Thyroid gland (tissue), 4 donors: ENCODE measurements around the gene TCHHL1. TPM values are rescaled to one million over a fixed set of nuclear protein-coding genes. Genes with fewer than 3 reads are reported as not detected.

ENCODE experiments used
- DNase-seq, 2 donors: peaks; one replicate each; pipeline ENCODE4 v3.0.0-alpha.2; 2019
- H3K27ac ChIP-seq, 3 donors: fragments of 200-600 bp; sonication (generic); 1 replicate in 2 of 3; 2 replicates in 1 of 3; pipeline ENCODE4 v1.5.1; 2016 to 2019; ENCODE audit warnings: mild to moderate bottlenecking in 1 of 3, moderate library complexity in 1 of 3
- H3K27me3 ChIP-seq: fragments of 200-600 bp; sonication (generic); one replicate; pipeline ENCODE4 v1.5.1; 2019
- H3K36me3 ChIP-seq, 2 donors: fragments of 200-600 bp; sonication (generic); one replicate each; pipeline ENCODE4 v1.5.1; 2016 to 2019
- H3K4me1 ChIP-seq, 2 donors: fragments of 200-600 bp; sonication (generic); one replicate each; pipeline ENCODE4 v1.5.1; 2017 to 2019
- H3K4me3 ChIP-seq, 3 donors: fragments of 200-600 bp; sonication (generic); replicated peaks in 1 of 3; 1 replicate in 2 of 3; 2 replicates in 1 of 3; pipeline ENCODE4 v1.5.1; 2016; ENCODE audit warnings: mild to moderate bottlenecking in 1 of 3
- H3K9me3 ChIP-seq: fragments of 200-600 bp; sonication (generic); one replicate; pipeline ENCODE4 v1.5.1; 2017
- POLR2A ChIP-seq, 2 donors: fragments of 450-650 bp; IDR thresholded peaks; one replicate each; pipeline ENCODE4 v1.6.1; 2017; ENCODE audit warnings: antibody characterized with exemption in 2 of 2, mild to moderate bottlenecking in 2 of 2, moderate library complexity in 1 of 2
- WGBS, 2 donors: methylation state at CpG; one replicate each; pipeline ENCODE4 v1.1.5; 2017; 5-methylcytosine and 5-hydroxymethylcytosine counted together
- intact Hi-C: fragments of 100-400 bp; cut with DNase I; formaldehyde crosslinking; loops from one replicate; pipeline ENCODE4 v1.15.1; 2023
- total RNA-seq, 4 donors: library from RNA; depleted of rRNA; stranded (reverse); fragments of >200 nt; gene quantifications; one replicate each; pipeline ENCODE4 v1.2.3, GENCODE V29; 2016
- TF ChIP-seq, protein P1 (sequence below), 6 experiments: fragments of 200-600 bp in 3 of 6; fragments of 450-650 bp in 3 of 6; sonication (generic) in 3 of 6; IDR thresholded peaks; one replicate each; pipeline ENCODE4 v1.5.1; 2016 to 2019; ENCODE audit warnings: antibody characterized with exemption in 6 of 6, mild to moderate bottlenecking in 2 of 6, inconsistent platforms in 1 of 6, moderate library complexity in 1 of 6

TCHHL1 gene
- not detected for total RNA-seq

DNA sequence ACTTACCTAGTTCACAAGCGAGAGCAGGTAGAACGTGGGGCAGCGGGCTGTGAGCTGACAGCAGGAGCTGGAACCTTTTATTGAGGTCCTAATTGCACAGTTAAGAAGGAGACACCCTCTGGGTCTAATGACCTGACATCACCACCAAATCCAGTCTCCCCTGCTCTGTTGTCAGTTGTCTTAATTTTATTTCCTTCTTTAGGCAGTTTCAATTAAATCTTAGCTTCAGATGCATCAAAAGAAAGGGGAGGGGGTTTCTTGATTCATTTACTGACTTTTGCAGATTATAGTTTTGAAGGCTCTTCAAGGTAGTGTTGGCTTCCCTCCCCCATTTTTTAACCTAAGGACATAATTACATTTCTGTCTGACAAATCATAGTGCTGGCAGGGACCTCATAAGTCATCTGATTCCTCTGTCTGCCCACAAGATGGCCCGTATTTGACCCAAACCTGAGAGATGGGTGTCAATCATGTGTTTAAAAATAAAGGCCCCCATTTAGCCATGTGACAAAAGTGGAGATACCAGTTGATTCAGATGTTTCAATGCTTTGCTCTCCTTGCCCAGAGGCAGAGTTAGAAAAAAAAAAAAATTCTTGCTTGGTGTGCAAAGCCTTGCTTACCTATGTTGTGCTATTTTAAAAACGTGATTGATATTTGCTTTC, at the start of gene TCHHL1:
TCHHL1 (minus strand) TSS at position 51 of the 661 bp plus-strand sequence. CDS start 921 bp downstream, outside the sequence.
- no peak within 1 kb of the TSS for H3K4me3 ChIP-seq
- intact Hi-C loops: no loop called here
- no peaks in the 10 kb centered on the region for H3K9me3 ChIP-seq
- H3K27ac ChIP-seq: no peak within 1 kb of the TSS
- 81 to 82% methylated on average over 5 of the region's 5 CpGs for WGBS, 2 donors
- no peaks in the 10 kb centered on the region for H3K27me3 ChIP-seq
- H3K4me1 ChIP-seq: no peaks in the 10 kb centered on the region
- H3K36me3 ChIP-seq: no peaks in the 10 kb centered on the region
- no peak for DNase-seq
- TF ChIP-seq, protein P1, sequence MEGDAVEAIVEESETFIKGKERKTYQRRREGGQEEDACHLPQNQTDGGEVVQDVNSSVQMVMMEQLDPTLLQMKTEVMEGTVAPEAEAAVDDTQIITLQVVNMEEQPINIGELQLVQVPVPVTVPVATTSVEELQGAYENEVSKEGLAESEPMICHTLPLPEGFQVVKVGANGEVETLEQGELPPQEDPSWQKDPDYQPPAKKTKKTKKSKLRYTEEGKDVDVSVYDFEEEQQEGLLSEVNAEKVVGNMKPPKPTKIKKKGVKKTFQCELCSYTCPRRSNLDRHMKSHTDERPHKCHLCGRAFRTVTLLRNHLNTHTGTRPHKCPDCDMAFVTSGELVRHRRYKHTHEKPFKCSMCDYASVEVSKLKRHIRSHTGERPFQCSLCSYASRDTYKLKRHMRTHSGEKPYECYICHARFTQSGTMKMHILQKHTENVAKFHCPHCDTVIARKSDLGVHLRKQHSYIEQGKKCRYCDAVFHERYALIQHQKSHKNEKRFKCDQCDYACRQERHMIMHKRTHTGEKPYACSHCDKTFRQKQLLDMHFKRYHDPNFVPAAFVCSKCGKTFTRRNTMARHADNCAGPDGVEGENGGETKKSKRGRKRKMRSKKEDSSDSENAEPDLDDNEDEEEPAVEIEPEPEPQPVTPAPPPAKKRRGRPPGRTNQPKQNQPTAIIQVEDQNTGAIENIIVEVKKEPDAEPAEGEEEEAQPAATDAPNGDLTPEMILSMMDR (IDR thresholded peaks at IDR 0.05): no peak
- no peak for TF ChIP-seq POLR2A (IDR thresholded peaks at IDR 0.05)

DNA sequence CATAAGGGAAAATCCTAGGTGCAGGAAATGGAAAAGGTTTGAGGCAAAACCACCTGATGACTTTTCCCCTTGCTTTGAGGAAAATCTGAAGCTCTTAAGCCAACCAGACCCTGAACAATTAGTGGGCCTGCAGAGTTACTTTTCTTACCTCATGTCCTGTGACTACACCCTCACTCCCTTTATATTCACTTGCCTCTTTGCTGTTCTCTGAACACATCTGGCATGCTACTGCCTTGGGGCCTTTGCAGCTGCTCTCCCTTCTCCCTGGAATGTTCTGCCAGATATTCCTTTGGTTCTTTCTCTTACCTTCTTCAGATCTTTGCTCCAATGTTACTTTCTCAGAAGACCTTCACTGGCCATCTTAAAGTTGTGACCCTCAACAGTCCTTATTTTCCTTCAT, 48.4 kb upstream of the TCHHL1 start:
- no peak overlapping the region for H3K27ac ChIP-seq
- intact Hi-C loops: no loop called here
- no peaks in the 10 kb centered on the region for H3K9me3 ChIP-seq
- no peaks in the 10 kb centered on the region for H3K36me3 ChIP-seq
- H3K4me3 ChIP-seq: no peak overlapping the region
- no peaks in the 10 kb centered on the region for H3K4me1 ChIP-seq
- TF ChIP-seq POLR2A (IDR thresholded peaks at IDR 0.05): no peak
- TF ChIP-seq, protein P1 (IDR thresholded peaks at IDR 0.05): no peak
- no peak for DNase-seq
- H3K27me3 ChIP-seq: peaks cover 4% of the 10 kb centered on the region

DNA sequence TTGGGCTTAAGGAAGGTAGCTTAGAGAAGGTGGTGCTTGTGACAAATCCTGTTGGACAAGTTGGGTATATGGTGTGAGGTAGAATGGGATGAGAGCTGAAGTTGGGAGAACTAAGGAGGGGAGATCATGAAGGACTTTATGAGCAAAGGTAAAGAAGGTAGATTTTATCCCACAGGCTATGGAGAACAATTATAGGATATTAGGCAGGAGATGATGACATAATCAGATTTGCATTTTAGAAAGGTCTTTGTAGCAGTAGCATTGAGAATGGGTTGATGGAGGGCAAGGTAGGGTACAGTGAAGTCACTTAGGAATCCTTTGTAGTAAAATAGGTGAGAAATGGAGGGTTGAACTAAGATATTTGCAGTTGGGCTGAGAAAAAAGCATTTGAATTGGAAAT, 41.3 kb upstream of the TCHHL1 start:
- Histone ChIP-seq H3K4me1 (no peaks in the 10 kb centered on the region), H3K27me3 (peaks cover 3% of the 10 kb centered on the region), H3K9me3 (no peaks in the 10 kb centered on the region), H3K36me3 (no peaks in the 10 kb centered on the region), H3K27ac (no peak overlapping the region), H3K4me3 (no peak overlapping the region)
- TF ChIP-seq POLR2A (IDR thresholded peaks at IDR 0.05): no peak
- TF ChIP-seq, protein P1 (IDR thresholded peaks at IDR 0.05): no peak
- intact Hi-C loops: no loop called here
- DNase-seq: no peak

DNA sequence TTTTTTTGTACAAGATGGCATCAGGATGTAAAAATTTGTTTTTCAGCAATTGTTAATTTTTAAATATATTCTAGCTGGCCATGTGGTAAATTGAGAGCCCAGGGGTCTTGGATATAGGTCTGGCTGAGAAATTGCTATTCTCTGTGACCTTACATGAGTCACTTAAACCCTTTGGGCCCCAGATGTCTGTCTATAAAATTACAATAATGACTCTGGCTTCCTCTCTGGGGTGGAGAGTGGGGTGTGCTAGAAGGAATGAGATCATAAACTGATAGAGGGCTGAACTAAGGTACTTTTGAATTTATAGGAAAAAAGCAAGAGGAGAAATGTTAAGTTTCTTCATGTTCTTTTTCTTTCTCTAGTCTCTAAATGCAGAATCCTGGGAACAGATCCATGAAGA, 38.8 kb upstream of the TCHHL1 start:
- intact Hi-C loops: no loop called here
- H3K4me1 ChIP-seq: no peaks in the 10 kb centered on the region
- DNase-seq: no peak
- H3K27ac ChIP-seq: no peak overlapping the region
- no peaks in the 10 kb centered on the region for H3K36me3 ChIP-seq
- no peaks in the 10 kb centered on the region for H3K9me3 ChIP-seq
- H3K4me3 ChIP-seq: no peak overlapping the region
- H3K27me3 ChIP-seq: no peaks in the 10 kb centered on the region
- TF ChIP-seq POLR2A (IDR thresholded peaks at IDR 0.05): no peak
- TF ChIP-seq, protein P1 (IDR thresholded peaks at IDR 0.05): no peak

DNA sequence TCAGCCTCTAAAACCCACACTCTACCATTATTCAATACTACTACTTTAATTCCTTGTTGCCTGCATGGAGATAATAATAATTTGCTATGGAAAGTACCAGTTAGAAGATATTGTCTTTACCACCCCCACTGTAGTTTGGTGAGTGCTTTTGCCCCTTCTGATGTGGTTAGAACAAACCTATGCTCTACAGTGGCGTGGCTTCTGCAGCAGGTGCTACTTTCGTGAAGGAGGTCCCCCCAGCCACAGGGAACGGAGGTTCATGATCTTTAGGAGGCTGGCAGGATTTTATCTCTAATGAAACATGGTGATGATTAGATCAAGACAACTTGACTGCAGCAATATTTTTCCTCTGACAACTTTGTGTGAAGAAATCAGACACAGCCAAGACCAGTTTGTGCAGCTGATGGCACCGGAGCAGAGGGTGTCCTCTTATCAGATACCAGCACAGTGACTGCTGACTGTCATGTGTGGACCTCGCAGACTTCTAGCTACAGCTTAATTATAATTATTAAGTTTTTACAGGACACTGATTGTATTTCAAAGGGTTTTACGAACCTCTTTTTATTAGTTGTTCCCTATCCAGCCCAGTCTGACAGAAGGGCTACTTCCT, 37.1 kb upstream of the TCHHL1 start:
- Histone ChIP-seq H3K9me3 (no peaks in the 10 kb centered on the region), H3K4me3 (no peak overlapping the region), H3K27ac (no peak overlapping the region), H3K4me1 (no peaks in the 10 kb centered on the region), H3K36me3 (no peaks in the 10 kb centered on the region), H3K27me3 (no peaks in the 10 kb centered on the region)
- no peak for DNase-seq
- WGBS, 2 donors: 80 to 87% methylated on average over 6 of the region's 6 CpGs
- TF ChIP-seq, protein P1 (IDR thresholded peaks at IDR 0.05): no peak
- TF ChIP-seq POLR2A (IDR thresholded peaks at IDR 0.05): no peak
- intact Hi-C loops: no loop called here
